ENCODE results near the gene RNF166.

- TF ChIP-seq TEAD4 (IDR thresholded peaks at IDR 0.05) (no peak), REST (IDR thresholded peaks at IDR 0.05; ENCODE audit: low read depth) (no peak), EGR1 (IDR thresholded peaks at IDR 0.05) (no peak), MAX (IDR thresholded peaks at IDR 0.05) (no peak), TAF1 (IDR thresholded peaks at IDR 0.05; ENCODE audit: low read depth) (no peak), EP300 (IDR thresholded peaks at IDR 0.05; ENCODE audit: borderline replicate concordance) (no peak), CEBPB (IDR thresholded peaks at IDR 0.05) (no peak), YY1 (IDR thresholded peaks at IDR 0.05; ENCODE audit: low read depth) (no peak), TCF12 (IDR thresholded peaks at IDR 0.05; ENCODE audit: low read depth) (no peak), RAD21 (IDR thresholded peaks at IDR 0.05; ENCODE audit: low read depth) (no peak), NFIC (IDR thresholded peaks at IDR 0.05) (no peak), ZBTB7A (IDR thresholded peaks at IDR 0.05; ENCODE audit: low read depth) (no peak)
Measured at GRCh38 chr16:88716601-88717001, 10.4 kb upstream of the RNF166 start.

Measured in Ishikawa (cell line).